Esophagus squamous epithelium (tissue), 5 donors: ENCODE results near the gene PSME3IP1. TPM values are rescaled to one million over a fixed set of nuclear protein-coding genes. Genes with fewer than 3 reads are reported as not detected.

Experiments
- DNase-seq: peaks from one replicate; lab custom pipeline; 2025; lab: John Stamatoyannopoulos, UW
- H3K27ac ChIP-seq, 4 donors: fragments of 200-600 bp; sonication (generic); one replicate each; pipeline ENCODE4 v1.5.1; 2016 to 2019; ENCODE audit warnings: mild to moderate bottlenecking in 1 of 4
- H3K27me3 ChIP-seq, 4 donors: fragments of 200-600 bp; sonication (generic); 1 replicate in 3 of 4; 2 replicates in 1 of 4; pipeline versions ENCODE4 v1.5.1 to v1.6.0; 2017 to 2021; ENCODE audit warnings: antibody characterized with exemption in 1 of 4
- H3K36me3 ChIP-seq, 3 donors: fragments of 200-600 bp; sonication (generic); one replicate each; pipeline ENCODE4 v1.5.1; 2016 to 2019
- H3K4me1 ChIP-seq, 3 donors: fragments of 200-600 bp; sonication (generic); one replicate each; pipeline ENCODE4 v1.5.1; 2017 to 2019
- H3K4me3 ChIP-seq, 4 donors: fragments of 200-600 bp; sonication (generic); 1 replicate in 3 of 4; 2 replicates in 1 of 4; pipeline ENCODE4 v1.5.1; 2016 to 2019; ENCODE audit warnings: mild to moderate bottlenecking in 2 of 4, moderate library complexity in 1 of 4
- H3K9me3 ChIP-seq, 3 donors: fragments of 200-600 bp; sonication (generic); one replicate each; pipeline ENCODE4 v1.5.1; 2016 to 2019
- POLR2A ChIP-seq, 4 donors: fragments of 450-650 bp; IDR thresholded peaks; one replicate each; pipeline ENCODE4 v1.6.1; 2017; ENCODE audit warnings: antibody characterized with exemption in 4 of 4, mild to moderate bottlenecking in 4 of 4, moderate library complexity in 3 of 4
- WGBS, 2 donors: methylation state at CpG; one replicate each; pipeline ENCODE4 v1.1.5; 2018; 5-methylcytosine and 5-hydroxymethylcytosine counted together
- intact Hi-C: fragments of 100-400 bp; cut with DNase I; formaldehyde crosslinking; loops from one replicate; pipeline ENCODE4 v1.15.0; 2022
- total RNA-seq, 4 donors: library from RNA; depleted of rRNA; stranded (reverse); fragments of >200 nt; gene quantifications; one replicate each; pipeline ENCODE4 v1.1.0, GENCODE V29; 2016
- TF ChIP-seq, protein P1 (sequence below), 6 experiments: fragments of 450-650 bp in 4 of 6; fragments of 200-600 bp in 2 of 6; sonication (generic) in 2 of 6; IDR thresholded peaks; one replicate each; pipeline ENCODE4 v1.5.1; 2016 to 2019; ENCODE audit warnings: antibody characterized with exemption in 6 of 6, mild to moderate bottlenecking in 4 of 6, moderate library complexity in 4 of 6
- donor health status: DM: yes; HTN: yes; CAD: no.

The PSME3IP1 gene
- total RNA-seq, 4 donors from 2014 or later, result 40.7 to 65.6 (median 51.3) TPM

DNA sequence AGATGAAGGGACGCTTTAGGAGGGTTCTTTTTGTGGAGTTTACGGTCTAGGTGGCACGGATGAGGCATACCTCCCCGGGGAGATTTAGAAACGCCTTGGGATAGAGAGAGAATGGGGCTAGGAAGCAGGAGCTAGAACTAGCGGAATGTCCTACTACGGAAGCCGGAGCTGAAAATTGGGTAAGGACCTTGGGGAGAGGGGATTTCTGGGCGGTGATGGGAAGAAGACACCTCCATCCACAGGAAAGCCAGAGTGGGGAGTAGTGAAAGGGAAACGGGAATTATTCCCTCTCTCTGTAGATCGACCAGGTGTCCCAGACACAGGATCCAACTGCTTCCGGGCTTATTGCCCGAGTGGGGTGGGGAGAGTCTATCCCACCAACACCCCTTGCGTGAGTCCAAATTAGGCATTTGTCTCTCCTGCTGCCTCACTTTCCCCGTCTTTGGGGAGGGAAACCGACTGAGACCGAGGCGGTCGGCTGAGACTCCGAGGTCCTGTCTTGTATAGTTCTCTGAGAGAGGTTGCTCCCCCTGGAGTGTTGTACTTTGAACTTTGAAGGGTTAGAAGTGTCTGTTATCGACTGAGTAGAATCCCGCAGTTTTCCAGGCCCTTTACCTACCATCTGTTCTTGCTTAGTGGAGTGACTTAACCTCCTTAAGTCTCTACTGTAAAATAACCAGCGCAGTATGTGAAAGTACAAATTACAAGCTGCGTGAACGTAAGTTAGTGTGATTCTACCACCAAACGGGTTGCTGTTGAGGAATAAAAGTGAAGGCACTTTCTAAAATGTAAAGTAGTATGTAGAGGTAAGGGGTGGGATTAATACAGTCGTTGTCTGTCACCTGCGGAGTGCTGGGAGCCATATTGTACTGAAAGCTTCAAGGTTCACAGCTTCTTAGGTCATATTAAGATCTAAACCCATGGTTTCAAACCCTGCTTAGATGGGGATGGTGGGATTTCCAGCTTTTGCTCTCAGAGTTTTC, 1.3 kb upstream of the PSME3IP1 start:
- H3K4me3 ChIP-seq, result peak overlapping the region; percentile 79 to 99 (median 97)
- peak overlapping the region; percentile 95 to 98 (median 96) for H3K27ac ChIP-seq
- peaks cover 0 to 8% (median 0%) of the 10 kb centered on the region in 3 donors for H3K36me3 ChIP-seq
- no peaks in the 10 kb centered on the region for H3K27me3 ChIP-seq
- no peak for TF ChIP-seq POLR2A (IDR thresholded peaks at IDR 0.05)
- TF ChIP-seq, protein P1, sequence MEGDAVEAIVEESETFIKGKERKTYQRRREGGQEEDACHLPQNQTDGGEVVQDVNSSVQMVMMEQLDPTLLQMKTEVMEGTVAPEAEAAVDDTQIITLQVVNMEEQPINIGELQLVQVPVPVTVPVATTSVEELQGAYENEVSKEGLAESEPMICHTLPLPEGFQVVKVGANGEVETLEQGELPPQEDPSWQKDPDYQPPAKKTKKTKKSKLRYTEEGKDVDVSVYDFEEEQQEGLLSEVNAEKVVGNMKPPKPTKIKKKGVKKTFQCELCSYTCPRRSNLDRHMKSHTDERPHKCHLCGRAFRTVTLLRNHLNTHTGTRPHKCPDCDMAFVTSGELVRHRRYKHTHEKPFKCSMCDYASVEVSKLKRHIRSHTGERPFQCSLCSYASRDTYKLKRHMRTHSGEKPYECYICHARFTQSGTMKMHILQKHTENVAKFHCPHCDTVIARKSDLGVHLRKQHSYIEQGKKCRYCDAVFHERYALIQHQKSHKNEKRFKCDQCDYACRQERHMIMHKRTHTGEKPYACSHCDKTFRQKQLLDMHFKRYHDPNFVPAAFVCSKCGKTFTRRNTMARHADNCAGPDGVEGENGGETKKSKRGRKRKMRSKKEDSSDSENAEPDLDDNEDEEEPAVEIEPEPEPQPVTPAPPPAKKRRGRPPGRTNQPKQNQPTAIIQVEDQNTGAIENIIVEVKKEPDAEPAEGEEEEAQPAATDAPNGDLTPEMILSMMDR (IDR thresholded peaks at IDR 0.05), result no peak
- intact Hi-C loops, result no loop called here
- peaks cover 7 to 68% (median 34%) of the 10 kb centered on the region in 3 donors for H3K4me1 ChIP-seq
- no peak for DNase-seq
- 0 to 1% methylated on average over 26 to 27 of the region's 28 CpGs for WGBS, 2 donors
- H3K9me3 ChIP-seq, result no peaks in the 10 kb centered on the region

DNA sequence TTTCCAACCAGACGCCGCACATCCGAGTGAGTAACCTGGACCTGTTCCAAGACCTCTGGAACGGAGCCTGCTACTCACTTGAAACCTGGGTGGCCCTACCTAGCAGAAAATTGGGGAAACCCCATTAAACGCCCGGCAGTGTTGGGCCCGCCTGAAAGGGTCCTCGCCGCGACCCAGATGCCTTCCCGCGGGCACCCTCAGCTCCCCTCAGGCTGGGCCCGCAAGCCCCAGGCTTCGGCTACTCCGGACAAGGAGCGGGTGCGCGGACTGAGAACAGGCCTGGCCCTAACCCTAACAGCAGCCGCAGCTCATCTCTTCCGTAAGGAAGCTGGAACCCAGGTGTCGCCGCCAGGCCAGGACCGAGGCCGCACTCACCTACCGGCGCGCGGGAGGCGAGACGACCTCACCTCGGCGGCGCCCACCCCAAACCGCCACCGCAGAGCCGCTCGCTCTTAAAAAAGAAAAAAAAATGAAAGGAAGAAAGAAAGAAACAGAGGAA, 344 bp downstream of the PSME3IP1 start:
- Histone ChIP-seq H3K27me3 (no peaks in the 10 kb centered on the region), H3K36me3 (peaks cover 0 to 8% (median 0%) of the 10 kb centered on the region in 3 donors), H3K27ac (peak overlapping the region; percentile 94 to 97 (median 96)), H3K4me3 (peak overlapping the region; percentile 79 to 99 (median 96)), H3K9me3 (no peaks in the 10 kb centered on the region), H3K4me1 (peaks cover 7 to 51% (median 25%) of the 10 kb centered on the region in 3 donors)
- TF ChIP-seq, protein P1 (IDR thresholded peaks at IDR 0.05), result peak in 1 of 6 experiments; percentile 8
- TF ChIP-seq POLR2A (IDR thresholded peaks at IDR 0.05), result no peak
- intact Hi-C loops, result no loop called here
- WGBS, 2 donors, result 0% methylated on average over 15 to 23 of the region's 37 CpGs
- DNase-seq, result no peak

DNA sequence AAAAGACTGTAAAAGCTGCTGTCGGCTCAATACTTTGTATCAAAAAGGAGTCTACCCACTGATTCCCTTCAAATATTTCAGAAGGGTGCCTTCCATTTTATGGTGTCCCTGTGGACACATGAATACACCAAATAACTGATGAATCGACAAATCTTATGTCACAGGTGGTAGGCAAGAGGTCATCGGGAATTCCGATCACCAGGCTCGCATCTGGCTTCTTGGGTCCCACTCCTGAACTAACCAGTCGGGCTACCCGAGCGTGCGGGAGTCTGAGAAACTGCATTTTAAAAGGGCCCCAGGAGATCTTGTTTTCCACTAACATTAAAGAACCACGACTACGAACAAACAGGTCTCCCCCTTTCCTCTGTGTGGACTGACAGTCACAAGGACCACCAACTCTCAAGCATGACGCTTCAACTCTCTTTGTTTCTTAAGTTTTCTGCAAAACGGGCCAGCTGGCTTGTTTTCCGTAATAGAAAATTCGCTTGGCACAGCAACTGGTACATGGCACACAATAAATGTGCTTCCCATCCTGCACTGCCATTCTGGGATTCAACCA, 873 bp downstream of the PSME3IP1 start:
- WGBS, 2 donors, result 14 to 22% methylated on average over 15 of the region's 15 CpGs
- Histone ChIP-seq H3K9me3 (no peaks in the 10 kb centered on the region), H3K27me3 (no peaks in the 10 kb centered on the region), H3K4me1 (peaks cover 7 to 47% (median 21%) of the 10 kb centered on the region in 3 donors), H3K4me3 (peak overlapping the region; percentile 79 to 99 (median 96)), H3K27ac (peak overlapping the region; percentile 94 to 97 (median 96)), H3K36me3 (peaks cover 0 to 5% (median 0%) of the 10 kb centered on the region in 3 donors)
- peak in 1 of 4 donors; percentile 15 for TF ChIP-seq POLR2A (IDR thresholded peaks at IDR 0.05)
- TF ChIP-seq, protein P1 (IDR thresholded peaks at IDR 0.05), result no peak
- intact Hi-C loops, result no loop called here
- DNase-seq, result no peak

DNA sequence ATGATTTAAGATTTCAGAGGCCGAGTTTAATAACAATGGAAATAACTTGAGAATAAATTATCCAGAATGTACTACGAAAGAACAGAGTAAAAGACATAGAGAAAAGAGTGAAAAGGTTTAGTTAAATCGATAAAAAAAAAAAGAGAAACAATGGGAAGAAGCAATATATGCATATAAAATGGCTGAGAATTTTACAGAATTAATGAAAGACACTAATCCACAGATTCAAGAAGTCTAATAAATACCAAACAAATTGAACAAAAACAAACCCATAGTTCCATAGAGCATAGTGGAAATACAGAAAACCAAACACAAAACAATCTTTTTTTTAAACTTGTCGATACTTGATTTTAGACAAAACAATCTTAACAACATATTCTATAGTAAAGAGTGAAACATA, 1.7 kb downstream of the PSME3IP1 start:
- H3K36me3 ChIP-seq, result no peaks in the 10 kb centered on the region
- H3K27ac ChIP-seq, result no peak overlapping the region
- peaks cover 7 to 45% (median 21%) of the 10 kb centered on the region in 3 donors for H3K4me1 ChIP-seq
- H3K9me3 ChIP-seq, result no peaks in the 10 kb centered on the region
- no peaks in the 10 kb centered on the region for H3K27me3 ChIP-seq
- TF ChIP-seq, protein P1 (IDR thresholded peaks at IDR 0.05), result no peak
- no peak for TF ChIP-seq POLR2A (IDR thresholded peaks at IDR 0.05)
- DNase-seq, result no peak
- peak overlapping the region in 1 of 4 donors; percentile 96 for H3K4me3 ChIP-seq
- intact Hi-C loops, result no loop called here
- 90 to 91% methylated on average over 4 of the region's 4 CpGs for WGBS, 2 donors
